GM19328 (cell line): Measurements from ENCODE around the gene MCRIP2.
"Not testable (repeated sequence)": the region's sequence is repeated elsewhere in the genome, so short reads cannot be mapped to it uniquely, and the experiment has no call there.

ENCODE experiments used
- ATAC-seq: cut with Tn5 transposase; IDR thresholded peaks from one replicate; pipeline ENCODE4 v1.9.1; 2021; ENCODE audit warnings: mild to moderate bottlenecking, moderate library complexity; ENCODE audit not compliant: unreplicated experiment

The MCRIP2 gene

GRCh38 chr16:679814-680624 is 38.4 kb downstream of the MCRIP2 start, which contains the start of gene STUB1:
Gene STUB1 (plus strand): TSS chr16:680410. CDS start chr16:680526, 116 bp downstream.
- no peak for ATAC-seq

GRCh38 chr16:680625-680945 is 39.0 kb downstream of the MCRIP2 start:
- ATAC-seq: no peak

- ATAC-seq: no peak
Observed at GRCh38 chr16:680967-681745, 39.5 kb downstream of the MCRIP2 start.

GRCh38 chr16:681746-682427 is 40.3 kb downstream of the MCRIP2 start:
- ATAC-seq: no peak

GRCh38 chr16:682493-683395 is 41.1 kb downstream of the MCRIP2 start:
- no peak for ATAC-seq

GRCh38 chr16:683396-684070 is 41.9 kb downstream of the MCRIP2 start:
- ATAC-seq: no peak

GRCh38 chr16:684071-684794 is 42.6 kb downstream of the MCRIP2 start, which contains the start of gene JMJD8:
Gene JMJD8 (minus strand): TSS chr16:684334. CDS start chr16:684319, 15 bp downstream.
- ATAC-seq: peak; percentile 46

GRCh38 chr16:684961-685696 is 43.5 kb downstream of the MCRIP2 start:
- ATAC-seq: no peak

GRCh38 chr16:685967-686366 is 44.3 kb downstream of the MCRIP2 start:
- no peak for ATAC-seq

- no peak for ATAC-seq
Observed at GRCh38 chr16:686459-687260, 45.0 kb downstream of the MCRIP2 start.

GRCh38 chr16:687499-687898 is 45.9 kb downstream of the MCRIP2 start:
- ATAC-seq: no peak

GRCh38 chr16:689175-689897 is 47.7 kb downstream of the MCRIP2 start:
- ATAC-seq: no peak

GRCh38 chr16:691242-691641 is 49.6 kb downstream of the MCRIP2 start:
- ATAC-seq: not testable (repeated sequence)

- no peak for ATAC-seq
Observed at GRCh38 chr16:692356-693108, 50.9 kb downstream of the MCRIP2 start.

- ATAC-seq: no peak
Observed at GRCh38 chr16:693364-693763, 51.7 kb downstream of the MCRIP2 start.

GRCh38 chr16:693766-694165 is 52.1 kb downstream of the MCRIP2 start:
- ATAC-seq: no peak
